Hair follicle dermal papilla cell (primary cell): Measurements from ENCODE around the gene NCOA1. TPM values are rescaled to one million over a fixed set of nuclear protein-coding genes. Genes with fewer than 3 reads are reported as not detected.

Source experiments
- small RNA-seq: library from RNA; depleted of rRNA; stranded (forward); fragments of <200 nt; gene quantifications from one replicate; pipeline ENCODE3, GENCODE V24; 2012
- total RNA-seq: library from RNA; depleted of rRNA; stranded (reverse); fragments of >200 nt; gene quantifications from 2 replicates; pipeline ENCODE4 v1.2.3, GENCODE V29; 2012

The NCOA1 gene
- 27.6 and 31.5 TPM in 2 replicates for total RNA-seq

GRCh38 chr2:24490690-24491541 lies at the start of gene NCOA1:
Gene NCOA1, plus strand, starts transcription at chr2:24491254. Its CDS starts 167,424 bp downstream, at chr2:24658678.

GRCh38 chr2:24792874-24793760 lies 302.1 kb downstream of the NCOA1 start, which contains the start of the genes CENPO and PTRHD1:
Gene CENPO, plus strand, starts transcription at chr2:24793425. Its CDS starts 495 bp downstream, at chr2:24793920.
Gene PTRHD1, minus strand, starts transcription at chr2:24793391. Its CDS starts 14 bp downstream, at chr2:24793377.

Small RNA genes lying within 50 kb of the gene (small RNA-seq; reads per million reads assigned to genes)
- not detected for gene RNA5SP88
- not detected for gene RNU6-936P

Other genes with a start within 250 kb of the NCOA1 start
- 30.0 and 35.9 TPM in 2 replicates for gene ITSN2, start 130.7 kb upstream of the NCOA1 start, total RNA-seq